Subcutaneous adipose tissue (tissue), 4 donors: Measurements from ENCODE around the gene WBP11. TPM values are rescaled to one million over a fixed set of nuclear protein-coding genes. Genes with fewer than 3 reads are reported as not detected.

Experiments
- CTCF ChIP-seq: fragments of 450-650 bp; IDR thresholded peaks from one replicate; pipeline ENCODE4 v1.5.1; 2016; ENCODE audit warnings: low read depth, mild to moderate bottlenecking, control low read depth, antibody characterized with exemption, moderate library complexity
- total RNA-seq, 4 donors: library from RNA; depleted of rRNA; stranded (reverse); fragments of >200 nt; gene quantifications; one replicate each; pipeline ENCODE4 v1.1.0, GENCODE V29; 2016

The WBP11 gene
- total RNA-seq, 4 donors from 2014 or later: 13.3 to 29.2 (median 20.6) TPM

GRCh38 chr12:14771651-14772137, 31.6 kb downstream of the WBP11 start:
- no peak for TF ChIP-seq CTCF

GRCh38 chr12:14770496-14771461, 32.5 kb downstream of the WBP11 start:
- no peak for TF ChIP-seq CTCF

- no peak for TF ChIP-seq CTCF
These were observed 33.2 kb downstream of the WBP11 start for GRCh38 chr12:14769969-14770495.

- TF ChIP-seq CTCF: no peak
These were observed 33.8 kb downstream of the WBP11 start for GRCh38 chr12:14769466-14769968.

- TF ChIP-seq CTCF: no peak
These were observed 34.4 kb downstream of the WBP11 start for GRCh38 chr12:14768823-14769405.

- no peak for TF ChIP-seq CTCF
These were observed 35.7 kb downstream of the WBP11 start for GRCh38 chr12:14767617-14768016.
